RWPE2 (cell line): ENCODE results near the gene FOXO1.

Experiments used
- ATAC-seq: fragments of 200-7000 bp; cut with Tn5 transposase; 3 replicates; pipeline ENCODE4 v1.9.1; 2021; ENCODE audit warnings: low read depth
- DNase-seq: peaks from one replicate; pipeline ENCODE4 v3.0.0-alpha.2; 2020; ENCODE audit warnings: low spot score
- H3K27ac ChIP-seq: fragments of 450-650 bp; 2 replicates; pipeline ENCODE4 v1.5.1; 2017; ENCODE audit warnings: mild to moderate bottlenecking; ENCODE audit not compliant: poor library complexity, severe bottlenecking
- H3K27me3 ChIP-seq: fragments of 250-450 bp; sonication (Bioruptor Pico); 2 replicates; pipeline ENCODE4 v1.5.1; 2021; ENCODE audit warnings: mild to moderate bottlenecking, moderate library complexity; ENCODE audit not compliant: insufficient read depth, poor library complexity, severe bottlenecking
- H3K36me3 ChIP-seq: fragments of 250-450 bp; sonication (Bioruptor Pico); 2 replicates; pipeline ENCODE4 v1.5.1; 2020; ENCODE audit warnings: low read depth, mild to moderate bottlenecking, moderate library complexity
- H3K4me1 ChIP-seq: fragments of 250-450 bp; sonication (Bioruptor Pico); 2 replicates; pipeline ENCODE4 v1.5.1; 2021; ENCODE audit warnings: mild to moderate bottlenecking, moderate library complexity; ENCODE audit not compliant: insufficient read depth, poor library complexity, severe bottlenecking
- H3K4me3 ChIP-seq: fragments of 250-450 bp; sonication (Bioruptor Pico); 2 replicates; pipeline ENCODE4 v1.5.1; 2021; ENCODE audit warnings: mild to moderate bottlenecking, moderate library complexity; ENCODE audit not compliant: severe bottlenecking
- H3K9me3 ChIP-seq: fragments of 250-450 bp; sonication (Bioruptor Pico); 2 replicates; pipeline ENCODE4 v1.5.1; 2021; ENCODE audit warnings: mild to moderate bottlenecking, moderate library complexity; ENCODE audit not compliant: severe bottlenecking
- CTCF ChIP-seq: fragments of 450-650 bp; IDR thresholded peaks from one replicate; pipeline ENCODE4 v1.5.1; 2017; ENCODE audit warnings: mild to moderate bottlenecking, moderate library complexity; ENCODE audit not compliant: poor library complexity, severe bottlenecking

Gene FOXO1

GRCh38 chr13:40648040-40648439 is 18.4 kb downstream of the FOXO1 start:
- no peak for DNase-seq
- Histone ChIP-seq H3K4me1 (peaks cover 13% of the 10 kb centered on the region), H3K9me3 (no peaks in the 10 kb centered on the region), H3K4me3 (no peak overlapping the region), H3K27ac (no peak overlapping the region), H3K36me3 (no peaks in the 10 kb centered on the region), H3K27me3 (no peaks in the 10 kb centered on the region)
- ATAC-seq: no peak
- TF ChIP-seq CTCF: no peak

GRCh38 chr13:40644838-40645604 is 21.4 kb downstream of the FOXO1 start:
- H3K4me3 ChIP-seq: no peak overlapping the region
- H3K36me3 ChIP-seq: no peaks in the 10 kb centered on the region
- no peak for TF ChIP-seq CTCF
- DNase-seq (no peak), ATAC-seq (peak; percentile 75)
- peaks cover 13% of the 10 kb centered on the region for H3K4me1 ChIP-seq
- H3K27me3 ChIP-seq: no peaks in the 10 kb centered on the region
- H3K27ac ChIP-seq: no peak overlapping the region
- H3K9me3 ChIP-seq: no peaks in the 10 kb centered on the region

- DNase-seq: no peak
- H3K27ac ChIP-seq: no peak overlapping the region
- peaks cover 13% of the 10 kb centered on the region for H3K4me1 ChIP-seq
- H3K27me3 ChIP-seq: no peaks in the 10 kb centered on the region
- no peaks in the 10 kb centered on the region for H3K9me3 ChIP-seq
- H3K4me3 ChIP-seq: no peak overlapping the region
- H3K36me3 ChIP-seq: no peaks in the 10 kb centered on the region
- TF ChIP-seq CTCF: no peak
- ATAC-seq: peak; percentile 44; the same call in 1 of the 3 replicates
Observed at GRCh38 chr13:40640845-40641458, 25.5 kb downstream of the FOXO1 start.

GRCh38 chr13:40640202-40640601 is 26.2 kb downstream of the FOXO1 start:
- no peak for DNase-seq
- Histone ChIP-seq H3K4me3 (no peak overlapping the region), H3K36me3 (no peaks in the 10 kb centered on the region), H3K27ac (no peak overlapping the region), H3K27me3 (no peaks in the 10 kb centered on the region), H3K9me3 (no peaks in the 10 kb centered on the region), H3K4me1 (peaks cover 5% of the 10 kb centered on the region)
- ATAC-seq: no peak
- no peak for TF ChIP-seq CTCF

DNA sequence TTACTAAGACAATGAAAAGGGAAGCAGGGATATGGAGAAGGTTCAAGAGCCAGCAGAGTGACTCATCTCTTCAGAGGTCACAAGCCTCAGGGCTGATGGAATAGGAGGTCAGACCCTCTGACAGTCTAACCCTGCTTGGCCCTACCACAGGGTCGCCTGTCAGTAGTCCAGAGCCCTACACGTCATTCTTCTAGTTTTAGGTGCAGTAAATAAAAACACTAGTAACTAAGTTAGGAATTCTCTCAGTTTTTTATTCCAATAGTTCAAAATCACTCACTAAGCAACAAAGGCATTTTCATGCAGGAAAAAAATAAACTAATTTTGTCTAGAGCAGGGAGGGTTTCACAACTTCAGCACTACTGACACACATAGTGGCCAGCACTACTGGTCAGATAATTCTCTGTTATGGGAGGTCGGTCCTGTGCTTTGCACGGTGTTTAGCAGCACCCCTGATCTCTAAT is 27.2 kb downstream of the FOXO1 start:
- no peak for DNase-seq
- Histone ChIP-seq H3K9me3 (no peaks in the 10 kb centered on the region), H3K4me1 (no peaks in the 10 kb centered on the region), H3K36me3 (no peaks in the 10 kb centered on the region), H3K27me3 (no peaks in the 10 kb centered on the region), H3K27ac (no peak overlapping the region), H3K4me3 (no peak overlapping the region)
- TF ChIP-seq CTCF: no peak
- no peak for ATAC-seq
